HS-27A (cell line): Measurements from ENCODE around the gene STX3.

Source experiments
- DNase-seq: peaks from one replicate; pipeline ENCODE4 v3.0.0-alpha.2; 2012; ENCODE audit warnings: low read depth, missing footprints

The STX3 gene

DNA sequence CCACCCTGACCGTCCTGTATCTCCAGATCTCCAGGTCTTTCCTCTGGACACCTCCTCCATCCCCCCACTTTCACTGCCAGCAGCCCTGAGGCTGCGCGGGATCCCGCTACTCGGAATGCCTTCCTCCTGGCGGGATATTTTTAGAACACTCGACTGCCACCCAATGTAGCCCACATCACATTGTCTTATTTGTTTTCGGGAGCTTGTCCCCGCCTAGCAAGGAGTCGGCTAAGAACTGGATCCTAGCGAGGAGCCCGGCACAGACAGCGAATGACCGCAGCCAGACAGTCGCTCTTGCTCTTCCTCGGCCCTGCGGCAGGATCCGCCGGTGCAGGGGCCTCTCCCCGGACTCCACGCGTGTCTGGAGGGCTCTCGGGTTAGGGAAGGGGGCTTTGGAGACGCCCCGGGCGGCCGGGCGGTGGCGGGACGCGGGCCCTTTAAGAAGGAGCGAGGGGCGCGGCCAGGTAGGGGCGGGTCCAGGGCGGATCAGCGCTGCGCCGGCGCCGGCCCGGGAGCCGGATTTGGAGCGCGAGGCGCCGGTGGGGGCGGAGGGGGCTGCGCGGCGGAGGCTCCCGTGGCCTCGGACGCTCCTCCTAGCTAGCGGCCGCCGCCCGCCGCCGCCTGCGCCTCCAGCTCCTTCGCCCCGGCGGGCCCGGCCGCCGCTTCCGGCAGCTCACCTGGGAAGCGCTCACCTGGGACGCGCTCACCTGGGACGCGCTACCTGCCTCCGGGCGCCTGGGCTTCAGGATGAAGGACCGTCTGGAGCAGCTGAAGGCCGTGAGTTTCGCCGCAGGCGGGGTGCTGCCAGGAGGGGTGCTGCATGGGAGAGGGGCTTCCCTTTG is at the start of gene STX3:
Gene STX3, plus strand, starts transcription at position 518 of the 842 bp plus-strand sequence. Its CDS starts 230 bp downstream, at position 748.
- DNase-seq: peak; percentile 60

DNA sequence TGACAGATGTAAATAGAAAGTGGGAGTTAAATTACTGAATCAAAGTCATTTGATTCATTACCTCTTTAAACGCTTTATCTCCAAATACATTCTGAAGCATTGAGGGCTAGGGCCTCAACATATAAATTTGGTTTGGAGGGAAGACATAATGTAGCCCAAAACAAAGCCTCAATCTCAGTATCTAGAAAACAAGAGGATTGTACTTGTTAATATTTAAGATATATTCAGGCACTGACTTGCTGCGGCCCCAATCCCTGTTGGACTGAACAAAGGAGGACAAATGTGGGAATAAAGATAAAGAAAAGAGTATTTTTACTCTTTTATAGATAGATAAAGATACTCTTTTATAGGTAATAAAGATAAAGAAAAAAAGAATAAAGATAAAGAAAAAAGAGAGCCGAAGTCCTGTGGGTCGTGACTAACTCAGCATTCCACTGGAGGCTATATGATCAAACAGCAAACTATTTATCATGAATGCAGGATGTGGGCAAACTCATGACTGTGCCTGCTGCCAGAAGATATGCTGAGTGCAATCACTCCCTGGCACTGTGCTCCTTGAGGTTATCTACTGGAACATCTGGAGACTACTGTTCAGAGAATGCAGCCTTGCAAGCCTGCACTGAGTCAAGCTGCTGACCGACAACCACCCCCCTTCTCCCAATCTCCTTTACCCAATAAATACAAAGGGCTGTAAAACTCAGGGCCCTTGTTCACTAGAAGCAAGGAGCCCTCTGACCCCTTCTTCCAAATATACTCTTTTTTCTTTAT is 48.5 kb upstream of the STX3 start:
- DNase-seq: peak; percentile 82

DNA sequence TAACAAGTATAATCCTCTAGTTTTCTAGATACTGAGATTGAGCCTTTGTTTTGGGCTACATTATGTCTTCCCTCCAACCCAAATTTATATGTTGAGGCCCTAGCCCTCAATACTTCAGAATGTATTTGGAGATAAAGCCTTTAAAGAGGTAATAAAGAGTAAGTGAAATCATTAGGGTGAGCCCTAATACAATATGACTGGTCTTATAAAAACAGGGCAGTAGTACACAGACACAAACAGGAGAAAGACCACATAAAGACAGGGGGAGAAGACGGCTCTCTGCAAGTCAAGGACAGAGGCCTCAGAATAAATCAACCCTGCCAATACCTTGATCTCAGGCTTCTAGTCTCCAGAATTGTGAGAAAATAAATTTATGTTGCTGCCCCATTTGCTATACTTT is 47.8 kb upstream of the STX3 start:
- DNase-seq: no peak

DNA sequence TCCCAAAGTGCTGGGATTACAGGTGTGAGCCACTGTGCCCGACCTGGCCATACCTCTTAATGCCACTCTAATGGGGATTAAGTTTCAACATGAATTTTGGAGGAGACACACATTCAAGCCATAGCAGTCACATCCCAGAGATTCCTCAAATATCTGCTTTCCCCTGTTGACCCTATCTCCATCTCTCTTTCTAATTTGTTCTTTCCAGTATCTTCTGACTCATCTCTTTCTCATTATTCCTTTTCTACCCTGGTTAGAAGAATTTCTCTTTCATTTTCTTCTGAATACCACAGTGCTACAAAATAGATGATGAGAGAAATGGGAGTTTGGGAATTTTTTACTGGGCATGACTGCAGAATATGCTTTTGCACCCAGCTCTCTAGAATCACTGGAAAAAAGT is 46.6 kb upstream of the STX3 start:
- DNase-seq: no peak

DNA sequence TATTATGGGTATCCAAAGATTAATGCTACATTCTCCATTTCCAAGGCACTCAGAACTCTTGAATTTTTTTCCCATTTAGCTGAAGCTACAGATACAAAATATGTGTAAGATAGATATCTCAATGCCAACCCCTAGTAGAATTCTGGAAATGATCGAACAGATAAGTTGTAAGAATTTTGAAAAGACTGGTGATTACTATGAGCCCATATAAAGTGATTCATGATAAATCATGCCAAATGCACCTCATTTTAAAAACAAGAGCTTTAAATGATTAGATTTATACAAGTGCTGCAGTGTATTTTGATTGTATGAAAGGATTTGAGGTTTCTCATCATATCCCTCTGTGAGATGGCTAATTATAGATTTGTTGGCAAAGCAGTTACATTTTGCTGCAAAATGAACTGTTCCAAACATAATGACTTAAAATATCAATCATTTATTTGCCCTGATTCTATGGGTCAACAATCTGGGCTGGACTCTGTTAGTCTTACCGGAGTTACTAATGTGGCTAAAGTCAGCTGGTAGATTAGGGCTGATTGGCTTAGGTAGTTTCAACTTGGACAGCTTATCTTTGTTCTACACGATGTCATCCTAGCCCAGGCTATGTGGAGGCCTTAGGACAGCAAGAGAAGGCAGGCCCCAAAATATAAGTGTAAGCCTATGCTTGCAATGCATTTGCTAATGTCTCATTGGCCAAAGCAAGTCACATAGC is 44.9 kb upstream of the STX3 start:
- DNase-seq: no peak

DNA sequence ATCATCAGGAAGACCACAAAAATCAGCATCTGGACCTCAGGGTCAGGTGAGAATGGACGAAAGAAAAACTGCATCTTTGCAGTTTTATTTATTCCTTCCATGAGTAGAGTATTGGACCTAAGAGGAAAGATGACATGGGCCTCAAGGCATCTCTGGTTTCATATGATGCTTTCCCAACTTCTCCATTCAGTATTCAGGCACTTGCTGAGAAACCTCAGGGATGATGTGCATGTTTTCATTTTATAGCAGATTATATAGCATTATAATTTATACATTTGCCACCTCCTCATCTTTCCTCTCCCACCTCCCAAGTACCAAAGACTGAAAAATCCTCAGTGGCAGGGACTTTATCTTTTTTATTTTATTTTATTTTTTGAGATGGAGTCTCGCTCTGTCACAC is 41.4 kb upstream of the STX3 start, which contains the start of gene OR10V1:
Gene OR10V1, minus strand, starts transcription at position 101 of the 400 bp plus-strand sequence. Its CDS starts 0 bp downstream, at position 101.
- no peak for DNase-seq

DNA sequence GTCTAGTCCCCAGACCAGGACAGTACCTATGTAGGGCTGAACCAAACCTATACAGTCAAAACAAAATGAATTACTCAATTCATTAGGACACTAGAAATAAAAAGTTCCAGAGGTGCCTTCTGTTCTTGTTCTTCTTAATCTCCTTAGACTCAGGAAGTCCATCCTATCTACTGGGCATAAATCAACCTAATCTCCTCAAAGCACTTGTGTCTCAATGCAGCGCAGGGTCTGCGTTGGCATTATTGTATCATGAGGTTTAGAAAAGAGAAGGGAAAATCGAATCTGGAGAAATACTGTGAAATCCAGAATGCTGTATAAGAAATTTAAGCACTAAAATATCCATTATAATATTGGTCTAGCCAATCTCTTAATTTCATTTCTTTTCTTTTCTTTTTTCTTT is 39.1 kb upstream of the STX3 start:
- DNase-seq: no peak

DNA sequence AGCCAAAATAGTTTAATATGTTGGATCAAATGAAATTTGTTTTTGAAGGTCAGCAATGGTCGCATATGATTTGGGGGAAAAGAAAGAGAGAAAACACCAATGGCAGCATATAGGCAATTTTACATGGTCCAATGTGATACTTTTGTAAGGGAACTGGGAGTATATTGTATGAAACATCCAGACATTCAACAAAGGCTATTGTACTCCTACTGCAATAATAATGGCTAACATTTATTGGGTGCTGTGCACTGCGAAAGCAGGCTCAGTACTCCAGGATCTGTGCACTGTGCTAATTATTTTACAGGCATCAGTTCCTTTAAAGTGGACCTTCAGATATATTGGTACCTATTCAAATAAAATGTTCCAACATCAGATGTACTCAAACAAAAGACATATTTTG is 35.6 kb upstream of the STX3 start:
- DNase-seq: no peak

DNA sequence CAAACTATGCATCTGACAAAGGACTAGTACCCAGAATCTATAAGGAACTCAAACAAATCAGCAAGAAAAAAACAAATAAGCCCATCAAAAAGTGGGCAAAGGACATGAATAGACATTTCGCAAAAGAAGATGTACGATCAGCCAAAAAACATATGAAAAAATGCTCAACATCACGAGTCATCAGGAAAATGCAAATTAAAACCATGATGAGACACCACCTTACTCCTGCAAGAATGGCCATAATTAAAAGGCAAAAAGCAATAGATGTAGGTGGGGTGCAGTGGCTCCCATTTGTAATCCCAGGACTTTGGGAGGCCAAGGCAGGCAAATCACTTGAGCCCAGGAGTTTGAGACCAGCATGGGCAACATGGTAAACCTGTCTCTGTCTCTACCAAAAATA is 31.1 kb upstream of the STX3 start:
- no peak for DNase-seq

DNA sequence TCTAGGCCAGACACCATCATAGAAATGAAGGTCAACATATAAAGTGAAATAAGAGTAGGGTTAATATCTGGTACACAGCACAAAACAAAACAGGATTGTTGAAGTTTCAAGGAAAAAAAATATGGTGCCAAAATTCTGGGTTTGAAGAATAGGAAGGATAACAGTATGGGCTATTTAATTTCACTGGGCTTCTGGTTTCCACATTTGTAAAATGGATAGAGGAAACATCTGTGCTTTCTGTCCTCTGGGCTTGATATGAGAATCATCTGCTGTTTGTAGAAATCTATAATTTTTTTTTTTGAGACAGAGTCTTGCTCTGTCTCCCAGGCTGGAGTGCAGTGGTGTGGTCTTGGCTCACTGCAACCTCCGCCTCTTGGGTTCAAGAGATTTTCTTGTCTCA is 27.8 kb upstream of the STX3 start:
- no peak for DNase-seq

DNA sequence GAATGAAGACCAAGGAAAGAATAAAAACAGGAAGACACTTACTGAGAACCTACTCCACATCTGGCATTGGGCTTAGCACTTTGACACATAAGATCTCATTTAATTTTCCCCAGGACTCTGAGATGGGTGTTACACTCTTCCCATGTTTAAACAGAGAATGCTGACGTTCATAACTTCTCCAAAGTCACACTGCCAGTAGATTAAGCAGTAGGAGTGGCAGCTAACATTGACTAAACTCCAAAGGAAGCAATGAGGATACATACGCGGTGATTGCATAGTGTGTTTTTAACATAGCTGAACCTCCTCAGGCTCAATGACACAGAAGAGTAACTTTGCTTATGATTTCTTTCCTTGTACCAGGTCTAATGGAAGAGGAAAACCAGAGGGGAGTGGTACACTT is 27.0 kb upstream of the STX3 start:
- DNase-seq: no peak

DNA sequence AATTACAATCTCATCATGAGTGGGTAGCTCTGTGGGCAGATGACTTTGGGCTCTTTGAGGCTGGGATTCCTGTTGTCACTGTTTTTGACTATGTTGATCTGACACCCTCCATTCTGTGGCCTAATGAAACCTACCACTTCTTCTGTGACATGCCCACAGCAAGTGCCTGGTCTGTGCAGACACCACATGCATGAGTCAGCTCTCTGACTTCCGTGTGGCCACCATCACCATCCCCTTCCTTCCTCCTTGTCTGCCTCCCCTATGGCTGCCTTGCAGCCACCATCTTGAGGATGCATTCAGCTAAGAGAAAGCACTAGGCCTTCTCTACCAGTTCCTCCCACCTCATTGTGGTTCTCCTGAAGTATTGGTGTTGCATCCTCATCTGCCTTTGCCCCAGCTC is 26.3 kb upstream of the STX3 start:
- no peak for DNase-seq

DNA sequence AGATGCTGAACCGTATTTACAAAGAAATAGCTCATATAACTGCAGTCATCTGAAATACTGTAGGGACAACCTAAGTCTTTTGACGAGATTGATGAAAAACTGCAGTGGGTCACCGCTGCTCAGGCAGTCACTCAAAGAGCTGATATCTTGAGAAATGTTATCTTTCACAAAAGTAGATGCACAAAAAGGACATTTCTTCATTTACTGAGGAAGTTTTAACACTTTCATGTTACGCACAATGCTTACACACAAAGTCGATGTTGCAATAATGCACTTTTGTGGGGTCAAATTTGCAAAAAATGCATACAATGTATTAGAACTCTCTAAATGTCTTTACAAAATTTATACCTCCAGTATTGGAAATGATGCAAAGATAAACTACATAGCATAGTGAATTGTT is 25.3 kb upstream of the STX3 start:
- DNase-seq: no peak

DNA sequence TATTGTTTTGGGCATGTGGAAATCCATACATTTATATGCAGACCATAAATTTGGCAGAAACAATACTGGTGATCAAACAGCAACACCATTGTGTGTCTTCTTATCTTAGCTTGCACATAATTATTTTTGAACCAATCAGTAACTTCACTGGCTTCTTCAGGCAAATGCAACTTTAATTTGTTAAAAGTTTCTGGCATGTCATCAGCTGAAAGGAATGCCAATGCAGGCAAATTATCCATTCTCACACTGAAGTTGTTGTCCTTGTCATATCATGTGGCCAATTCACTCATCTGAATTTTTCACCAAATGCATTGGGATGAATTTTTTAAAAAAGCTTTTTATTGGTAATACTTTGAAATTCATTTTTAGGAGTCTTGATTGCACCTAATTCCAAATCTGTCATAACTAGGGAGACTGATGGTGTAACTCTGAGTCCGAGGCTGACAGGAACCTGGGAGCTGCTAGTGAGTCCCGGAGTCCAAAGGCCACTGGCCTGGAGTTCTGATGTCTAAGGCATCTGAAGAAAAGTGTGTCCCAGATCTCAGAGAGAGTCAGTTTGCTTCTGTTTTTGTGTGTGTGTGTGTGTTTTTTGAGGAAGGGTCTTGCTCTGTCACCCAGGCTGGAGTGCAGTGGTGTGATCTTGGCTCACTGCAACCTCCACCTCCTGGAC is 24.1 kb upstream of the STX3 start:
- no peak for DNase-seq

DNA sequence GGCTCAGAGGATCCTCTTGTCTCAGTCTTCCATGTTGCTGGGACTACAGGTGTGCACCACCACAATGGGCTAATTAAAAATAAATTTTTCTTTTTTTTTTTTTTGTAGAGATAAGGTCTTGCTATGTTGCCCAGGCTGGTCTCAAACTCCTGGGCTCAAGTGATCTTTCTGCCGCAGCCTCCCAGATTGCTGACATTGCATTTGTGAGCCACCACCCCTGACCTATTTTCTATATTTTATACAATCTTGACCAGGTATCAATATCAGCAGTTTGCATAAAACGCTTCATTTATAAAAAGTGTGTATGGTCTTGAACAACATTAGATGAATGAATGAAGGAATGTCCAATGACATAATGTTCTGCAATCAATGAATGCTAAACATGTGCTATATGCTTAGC is 9.1 kb upstream of the STX3 start:
- DNase-seq: no peak

DNA sequence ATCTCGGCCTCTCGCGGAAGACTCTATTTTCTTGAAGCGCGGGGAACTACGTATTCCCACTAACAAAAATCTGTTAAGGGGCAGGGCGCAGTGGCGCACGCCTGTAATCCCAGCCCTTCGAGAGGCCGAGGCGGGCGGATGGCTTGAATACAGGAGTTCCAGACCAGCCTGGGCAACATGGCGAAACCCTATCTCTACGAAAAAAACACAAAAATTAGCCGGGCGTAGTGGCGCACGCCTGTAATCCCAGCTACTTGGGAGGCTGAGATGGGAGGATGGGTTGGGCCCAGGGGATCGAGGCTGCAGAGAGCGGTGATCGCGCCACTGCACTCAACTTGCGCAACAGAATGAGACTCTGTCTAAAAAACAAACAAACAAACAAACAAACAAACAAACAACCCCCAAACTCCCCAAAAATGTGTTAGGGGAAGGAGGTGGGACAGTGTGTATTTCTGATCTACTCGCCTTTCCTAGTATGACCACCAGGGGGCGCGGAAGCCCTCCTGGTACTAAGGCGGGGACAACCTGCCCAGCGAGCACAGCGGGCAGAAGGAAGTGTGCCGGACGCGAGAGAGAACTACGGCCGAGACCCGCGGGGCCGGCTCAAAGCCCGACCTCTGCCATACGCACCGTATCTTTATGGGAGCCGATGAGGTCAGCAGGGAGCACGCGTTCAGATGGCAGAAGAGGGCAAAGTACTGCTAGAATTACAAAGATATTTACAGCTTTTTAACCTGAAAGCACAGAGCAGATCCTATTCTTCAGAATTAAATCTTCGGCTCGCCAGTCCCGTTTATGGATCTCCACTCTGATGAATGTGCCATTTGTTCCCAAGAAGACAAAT is 1.3 kb upstream of the STX3 start:
- no peak for DNase-seq

DNA sequence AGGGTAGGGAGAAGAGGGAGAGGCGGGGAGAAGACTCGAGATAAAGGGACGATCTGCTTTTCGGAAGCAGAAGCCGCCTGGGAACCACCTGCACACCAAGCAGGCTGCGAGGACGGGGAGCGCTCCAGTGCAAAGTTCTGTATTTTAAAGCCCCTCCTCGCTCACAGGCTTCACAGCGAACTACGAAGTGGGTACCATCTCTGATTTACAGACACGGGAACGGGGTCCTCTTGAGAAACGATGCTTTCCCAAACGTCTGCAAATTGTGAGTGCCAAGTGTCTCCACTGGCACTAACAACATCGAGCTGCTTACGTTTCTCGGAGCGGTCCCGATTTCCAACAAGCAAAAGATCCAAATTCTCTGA is 700 bp upstream of the STX3 start:
- no peak for DNase-seq

DNA sequence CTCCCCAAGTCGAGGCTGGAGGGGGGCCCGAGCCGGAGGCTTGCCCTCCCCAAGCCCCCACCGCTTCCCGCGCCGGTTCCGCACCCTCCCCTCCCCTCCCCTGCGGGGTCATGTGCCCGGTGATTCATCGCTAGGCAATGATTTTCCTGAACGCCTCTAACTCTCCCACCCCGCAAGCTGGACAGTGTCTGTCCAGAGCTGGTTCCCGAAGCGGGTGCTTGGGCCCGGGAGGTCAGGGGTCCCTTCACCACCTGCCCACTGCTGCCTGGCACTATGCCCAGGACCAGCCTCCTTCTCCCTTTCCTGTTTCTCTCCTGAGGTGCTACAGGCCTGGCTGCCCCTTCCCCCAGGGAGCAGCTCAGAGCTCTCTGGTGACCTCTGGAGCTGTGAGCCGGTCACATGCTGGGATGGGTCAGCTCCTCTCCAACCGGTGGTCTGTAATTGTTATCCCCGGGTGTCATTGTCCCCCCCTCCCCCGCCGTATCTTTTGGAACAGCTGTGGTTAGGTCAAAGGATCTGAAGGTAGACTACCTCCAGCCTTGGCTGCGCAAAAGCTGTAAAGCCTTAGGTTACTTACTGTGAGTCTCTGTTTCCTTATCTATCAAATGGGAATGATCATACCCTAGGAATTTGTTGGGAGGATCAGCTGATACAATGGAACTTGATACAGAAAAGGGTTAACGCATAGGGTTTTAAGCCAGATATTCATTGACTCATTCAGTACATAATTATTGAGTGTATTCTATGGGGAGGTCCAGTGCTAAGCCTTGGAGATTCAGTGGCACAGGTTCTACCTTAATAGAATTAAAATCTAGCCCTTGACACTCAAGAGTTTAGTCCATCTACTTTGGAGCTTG is 753 bp downstream of the STX3 start:
- peak; percentile 76 for DNase-seq

DNA sequence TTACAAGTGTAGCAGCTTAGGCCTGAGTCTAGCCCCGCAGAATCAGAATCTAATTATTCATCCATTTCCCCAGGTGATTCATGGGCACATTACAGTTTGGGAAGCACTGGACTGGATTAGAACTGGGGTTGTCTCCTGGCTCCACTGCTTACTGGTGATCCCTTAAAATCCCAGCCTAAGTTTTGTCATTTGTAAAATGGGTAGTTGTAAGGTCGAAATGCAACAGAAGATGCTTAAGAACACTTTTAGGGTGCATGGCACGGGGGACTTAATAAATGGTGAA is 1.3 kb downstream of the STX3 start:
- no peak for DNase-seq

DNA sequence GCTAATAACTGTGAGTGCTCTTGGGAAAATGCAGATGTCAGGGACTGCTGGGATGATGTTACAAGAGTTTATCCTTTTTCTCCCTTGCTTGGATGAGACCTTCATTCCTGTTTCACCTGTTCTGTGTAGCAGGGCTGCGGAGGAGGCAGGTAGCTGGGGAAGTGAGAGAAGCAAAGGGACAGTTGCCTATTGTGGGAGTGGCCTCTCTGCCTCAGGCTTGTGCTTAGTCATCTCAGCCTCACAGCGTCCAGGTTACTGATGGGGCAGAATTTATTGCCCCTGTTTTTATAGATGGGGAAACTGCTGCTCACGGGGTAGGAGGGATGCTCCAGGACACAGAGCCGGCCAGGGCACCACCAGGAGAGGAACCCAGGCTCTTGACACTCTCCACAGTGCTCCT is 1.7 kb downstream of the STX3 start:
- no peak for DNase-seq
